GM18858 (cell line): ENCODE results near the gene DNAJC15.

Experiments
- ATAC-seq: cut with Tn5 transposase; IDR thresholded peaks from one replicate; pipeline ENCODE4 v1.9.1; 2021; ENCODE audit not compliant: unreplicated experiment

DNAJC15 gene

DNA sequence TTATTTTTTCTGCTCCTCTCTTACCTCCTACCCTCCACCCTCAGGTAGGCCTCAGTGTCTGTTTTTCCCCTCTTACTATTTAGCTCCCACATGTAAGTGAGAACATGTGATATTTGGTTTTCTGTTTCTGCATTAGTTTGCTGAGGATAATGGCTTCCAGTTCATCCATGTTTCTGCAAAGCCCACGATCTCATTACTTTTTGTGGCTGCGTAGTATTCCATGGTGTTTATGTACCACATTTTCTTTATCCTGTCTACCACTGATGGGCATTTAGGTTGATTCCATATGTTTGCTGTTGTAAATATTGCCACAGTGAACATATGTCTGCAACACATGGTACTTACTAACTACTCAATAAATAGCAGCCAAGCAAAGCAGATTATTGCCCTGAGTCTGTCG lies 56.8 kb downstream of the DNAJC15 start:
- no peak for ATAC-seq

GRCh38 chr13:43081866-43082265 lies 58.5 kb downstream of the DNAJC15 start:
- no peak for ATAC-seq

DNA sequence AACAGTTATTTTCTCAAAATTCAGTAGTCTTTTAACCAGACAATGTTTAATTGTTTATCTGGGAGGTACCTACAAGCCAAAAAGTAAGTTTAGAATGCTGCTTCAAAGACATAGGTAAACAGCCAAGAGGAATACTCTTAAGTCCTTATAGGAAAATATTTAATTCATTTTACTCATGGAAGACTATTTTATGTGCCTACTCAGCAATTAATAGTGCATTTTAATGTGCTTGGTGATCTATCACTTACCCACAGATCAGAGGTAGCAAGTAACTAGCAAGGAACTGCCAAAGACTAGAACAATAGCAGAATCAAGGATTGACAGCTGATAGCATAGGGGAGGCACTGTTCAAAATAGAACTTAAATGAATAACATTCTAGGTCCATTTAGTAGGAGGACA lies 60.4 kb downstream of the DNAJC15 start:
- ATAC-seq: no peak

DNA sequence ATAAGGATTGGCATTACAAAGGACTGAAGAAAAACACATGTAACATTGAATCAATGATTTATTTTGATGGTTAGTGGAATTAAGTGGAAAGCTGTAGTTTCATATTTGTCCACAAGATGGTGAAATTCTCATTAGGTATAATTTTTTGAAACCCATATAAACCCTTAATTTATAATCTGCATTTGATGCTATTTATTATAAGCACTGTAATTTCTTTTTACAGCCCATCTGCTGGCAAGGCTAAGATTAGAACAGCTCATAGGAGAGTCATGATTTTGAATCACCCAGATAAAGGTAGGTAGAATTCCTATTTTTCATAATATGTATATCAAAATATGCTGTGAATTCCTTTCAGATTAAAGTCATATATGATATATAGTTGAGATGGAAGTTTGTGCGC lies 62.2 kb downstream of the DNAJC15 start:
- ATAC-seq: no peak

GRCh38 chr13:43086181-43086580 lies 62.8 kb downstream of the DNAJC15 start:
- no peak for ATAC-seq

GRCh38 chr13:43088093-43088511 lies 64.7 kb downstream of the DNAJC15 start:
- ATAC-seq: no peak

- ATAC-seq: no peak
Observed at GRCh38 chr13:43089912-43090498, 66.6 kb downstream of the DNAJC15 start.

DNA sequence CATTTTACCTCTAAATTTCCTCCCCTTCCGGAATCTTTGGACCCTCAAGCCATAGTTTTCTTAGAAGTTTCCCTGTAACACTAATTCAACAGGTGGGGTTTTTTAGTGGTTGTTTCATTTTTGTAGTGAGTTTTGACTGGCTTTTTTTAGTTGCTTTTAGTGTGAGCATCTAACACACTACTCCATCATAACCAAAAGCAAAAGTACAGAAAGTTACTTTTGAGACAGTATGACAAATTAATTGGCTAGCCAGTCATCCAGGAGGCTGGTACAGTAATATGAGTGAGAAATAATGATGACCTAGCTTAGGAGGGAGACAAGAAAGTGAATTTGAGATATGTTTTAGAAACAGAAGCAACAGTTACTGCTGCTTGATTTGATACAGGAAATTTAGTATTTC lies 71.5 kb downstream of the DNAJC15 start:
- ATAC-seq: peak; percentile 94

GRCh38 chr13:43095771-43096719 lies 72.7 kb downstream of the DNAJC15 start:
- no peak for ATAC-seq

GRCh38 chr13:43100667-43101066 lies 77.3 kb downstream of the DNAJC15 start:
- no peak for ATAC-seq

GRCh38 chr13:43102304-43102703 lies 78.9 kb downstream of the DNAJC15 start:
- ATAC-seq: no peak

GRCh38 chr13:43107780-43108179 lies 84.4 kb downstream of the DNAJC15 start:
- no peak for ATAC-seq

GRCh38 chr13:43110036-43110435 lies 86.7 kb downstream of the DNAJC15 start:
- no peak for ATAC-seq

DNA sequence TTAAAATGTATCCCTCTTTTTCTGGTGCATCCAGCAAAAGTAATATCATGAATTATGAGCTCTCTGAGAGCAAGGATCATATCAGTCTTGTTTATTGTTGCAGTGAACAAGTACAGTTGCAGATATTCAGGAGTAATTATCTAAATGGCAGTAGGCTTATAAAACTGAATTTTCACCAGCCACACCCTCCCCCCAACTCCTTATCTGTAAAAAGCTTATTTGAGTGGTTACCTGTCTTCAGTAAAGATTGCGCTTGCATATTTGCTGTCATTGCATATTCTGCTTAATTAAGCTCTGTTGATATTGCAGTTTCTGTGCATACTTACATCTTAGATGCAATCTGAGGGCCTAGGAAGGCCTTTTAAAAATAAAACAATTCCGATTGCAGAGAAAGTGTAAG lies 87.3 kb downstream of the DNAJC15 start:
- no peak for ATAC-seq

GRCh38 chr13:43111559-43112400 lies 88.4 kb downstream of the DNAJC15 start:
- no peak for ATAC-seq

GRCh38 chr13:43113603-43114002 lies 90.2 kb downstream of the DNAJC15 start:
- no peak for ATAC-seq

DNA sequence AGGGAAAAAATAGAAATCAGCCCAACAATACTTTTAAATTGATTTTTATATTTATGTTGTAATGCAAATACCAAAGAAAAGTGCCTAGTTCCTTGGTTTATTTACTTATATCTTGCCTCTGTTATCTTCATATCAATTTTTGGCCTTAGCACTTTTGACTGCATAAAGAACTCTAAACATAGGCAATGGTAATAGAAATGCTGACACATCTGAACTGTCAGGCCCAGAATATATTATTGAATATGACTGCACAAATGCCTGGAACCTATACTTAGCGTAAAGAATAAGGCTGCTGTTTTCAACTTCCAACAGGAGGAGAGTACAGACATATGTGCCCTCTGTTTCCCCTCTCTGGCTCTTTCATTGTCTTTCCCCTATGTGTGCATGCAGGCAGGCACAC lies 91.1 kb downstream of the DNAJC15 start:
- ATAC-seq: no peak

DNA sequence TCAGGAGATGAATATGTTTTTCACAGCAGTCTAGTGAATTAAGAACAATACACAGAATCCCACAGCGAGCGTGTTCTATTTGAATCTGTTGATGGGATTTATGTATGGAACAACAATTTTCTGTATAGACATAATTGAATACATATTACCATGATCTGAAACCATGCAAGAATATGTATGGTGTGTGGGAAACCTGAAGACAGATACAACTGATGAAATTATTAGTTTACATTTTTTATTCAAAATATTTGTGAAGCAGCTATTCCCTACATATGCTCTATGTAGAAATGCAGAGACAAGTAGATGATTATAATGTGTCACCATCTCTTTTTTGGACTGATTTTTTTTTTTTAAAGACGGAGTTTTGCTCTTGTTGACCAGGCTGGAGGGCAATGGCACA lies 91.8 kb downstream of the DNAJC15 start:
- ATAC-seq: no peak

DNA sequence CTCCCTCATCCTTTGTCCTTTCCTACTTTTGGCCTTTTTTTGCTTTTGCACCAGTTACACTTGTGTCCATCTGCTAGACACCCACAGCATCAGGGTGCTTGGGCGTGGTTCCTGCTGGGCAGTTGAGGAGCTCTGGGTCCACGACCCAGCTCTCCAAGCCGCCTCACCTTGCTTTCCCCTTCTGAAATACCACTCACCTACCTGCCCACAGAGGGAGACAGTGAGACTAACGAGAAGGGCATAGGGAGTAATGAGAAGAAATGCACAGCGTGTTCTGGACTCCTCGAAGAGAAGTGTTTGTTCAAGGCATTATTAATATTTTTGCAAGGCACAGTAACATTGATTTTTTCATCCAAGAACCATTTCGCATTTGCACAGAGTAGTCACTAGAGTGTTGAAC lies 92.9 kb downstream of the DNAJC15 start:
- no peak for ATAC-seq

- ATAC-seq: no peak
Observed at GRCh38 chr13:43118521-43118920, 95.1 kb downstream of the DNAJC15 start.

DNA sequence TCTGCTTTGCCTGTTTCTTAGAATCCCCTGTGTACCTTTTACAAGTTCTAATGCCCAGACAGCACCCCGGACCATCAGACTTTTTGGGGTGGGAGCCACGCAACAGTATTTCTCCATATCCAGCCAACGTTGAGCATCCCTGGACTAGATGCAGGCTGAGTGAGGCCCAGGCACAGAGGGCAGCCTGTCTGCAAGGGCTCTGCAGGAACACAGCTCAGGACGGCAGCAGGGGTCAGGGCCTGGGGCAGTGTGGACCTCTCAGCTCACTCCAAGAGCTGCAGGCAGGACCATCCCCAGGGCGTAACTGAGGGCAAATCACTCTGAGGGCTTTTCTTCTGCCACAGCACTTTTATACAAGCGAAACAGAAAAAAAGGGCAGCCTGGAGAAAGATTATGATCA lies 95.8 kb downstream of the DNAJC15 start:
- ATAC-seq: no peak

DNA sequence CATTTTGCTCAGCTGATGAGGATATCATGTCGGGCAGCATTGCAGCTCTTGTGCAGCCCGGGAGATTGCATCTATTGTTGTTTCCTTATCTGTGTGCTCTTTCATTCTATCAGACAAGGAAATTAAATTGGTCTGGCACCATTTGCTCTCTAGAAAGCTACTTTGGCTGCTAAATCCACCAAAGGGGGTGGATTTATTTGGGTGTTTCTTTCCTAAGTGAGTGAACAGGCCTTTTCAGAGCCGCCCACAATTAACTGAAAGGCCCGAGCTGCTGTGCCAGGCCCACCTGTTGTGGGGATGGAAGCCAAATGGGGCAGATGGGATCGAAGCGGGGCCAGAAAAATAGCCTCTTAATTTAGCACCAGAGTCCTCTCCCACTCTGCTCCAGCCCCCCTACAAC lies 99.4 kb downstream of the DNAJC15 start:
- ATAC-seq: no peak
